Renal cortex interstitium (tissue), 11 donors: Measurements from ENCODE around the gene SLC38A9. TPM values are rescaled to one million over a fixed set of nuclear protein-coding genes. Genes with fewer than 3 reads are reported as not detected.

Experiments used
- DNase-seq, 11 donors: peaks; one replicate each; pipeline ENCODE4 v3.0.0-alpha.2; 2013; ENCODE audit warnings: low read depth in 9 of 11, low spot score in 4 of 11; ENCODE audit errors: extremely low read depth in 1 of 11
- polyA plus RNA-seq, 3 donors: library from polyadenylated mRNA; unstranded; fragments of 120-200 nt; gene quantifications; one replicate each; pipeline ENCODE4 v1.2.1, GENCODE V29; 2013; ENCODE audit not compliant: insufficient read length in 3 of 3

The SLC38A9 gene
- polyA plus RNA-seq, 3 donors: 28.3 to 39.2 (median 34.5) TPM

- DNase-seq: no peak
Observed at GRCh38 chr5:55674340-55674739, 37.8 kb downstream of the SLC38A9 start.

DNA sequence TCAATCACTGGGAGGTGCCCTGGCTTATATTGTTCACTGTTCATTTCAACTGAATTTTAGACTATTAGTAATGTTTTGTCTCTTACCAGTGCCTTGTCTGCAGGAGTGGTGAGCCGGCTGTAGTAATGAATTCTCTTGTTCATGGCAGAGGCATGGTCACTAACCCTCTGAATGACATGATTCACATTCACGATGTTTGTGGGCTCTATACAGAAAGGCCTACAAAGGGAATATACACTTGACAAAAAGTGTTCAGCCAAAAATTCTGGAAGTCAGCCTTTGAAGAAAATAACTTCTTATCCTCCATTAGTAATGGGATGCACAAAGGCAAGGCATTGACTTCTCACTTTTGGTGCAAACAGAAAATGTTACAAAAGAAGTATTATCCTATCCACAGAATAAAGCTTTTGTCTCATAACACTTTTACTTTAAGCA is 39.6 kb downstream of the SLC38A9 start:
- no peak for DNase-seq

DNA sequence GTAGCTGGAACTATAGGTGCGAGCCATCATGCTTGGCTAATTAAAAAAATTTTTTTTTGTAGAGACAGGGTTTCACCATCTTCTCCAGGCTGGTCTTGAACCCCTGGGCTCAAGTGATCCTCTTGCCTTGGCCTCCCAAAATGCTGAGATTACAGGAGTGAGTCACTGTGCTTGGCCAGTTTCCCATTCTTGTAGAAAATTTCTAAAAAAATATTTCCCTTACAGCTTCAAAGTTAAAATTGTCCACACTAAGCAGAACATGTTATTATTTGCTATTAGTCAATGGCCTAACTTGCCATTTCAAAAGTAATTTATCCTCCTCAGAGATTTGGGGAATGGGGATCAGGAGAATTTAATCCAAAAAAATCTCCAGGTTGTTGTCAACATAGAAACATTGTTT is 40.1 kb downstream of the SLC38A9 start:
- no peak for DNase-seq

DNA sequence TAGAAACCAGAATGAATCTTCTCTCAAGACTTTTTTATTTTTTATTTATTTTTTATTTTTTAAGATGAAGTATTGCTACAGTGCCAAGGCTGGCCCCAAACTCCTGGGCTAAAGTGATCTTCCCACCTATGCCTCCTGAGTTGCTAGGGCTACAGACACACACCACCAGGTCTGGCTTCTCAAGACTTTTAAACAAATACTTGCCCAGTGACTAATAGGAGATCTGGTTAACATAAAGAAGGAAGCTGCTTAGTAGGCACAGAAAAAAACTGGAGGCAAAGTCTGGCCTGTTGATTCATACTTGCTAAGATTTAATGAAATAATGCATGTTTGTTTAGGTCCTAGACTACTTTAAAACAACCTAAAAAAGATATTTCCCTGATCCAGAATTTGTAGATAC is 43.8 kb downstream of the SLC38A9 start:
- no peak for DNase-seq

DNA sequence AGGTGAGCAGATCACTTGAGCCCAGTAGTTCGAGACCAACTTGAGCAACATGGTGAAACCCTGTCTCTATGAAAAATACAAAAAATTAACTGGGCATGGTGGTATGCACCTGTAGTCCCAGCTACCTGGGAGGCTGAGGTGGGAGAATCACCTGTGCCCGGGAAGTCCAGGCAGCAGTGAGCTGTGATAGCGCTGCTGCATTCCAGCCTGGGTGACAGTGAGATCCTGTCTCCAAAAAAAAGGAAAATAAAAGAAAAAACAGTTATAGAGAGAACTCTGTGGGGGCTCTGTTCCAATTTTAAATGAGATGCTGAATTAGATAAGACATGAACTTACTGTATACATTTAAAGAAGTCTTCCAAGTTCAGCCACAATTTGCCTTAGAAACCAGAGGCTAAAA is 44.2 kb downstream of the SLC38A9 start:
- no peak for DNase-seq

DNA sequence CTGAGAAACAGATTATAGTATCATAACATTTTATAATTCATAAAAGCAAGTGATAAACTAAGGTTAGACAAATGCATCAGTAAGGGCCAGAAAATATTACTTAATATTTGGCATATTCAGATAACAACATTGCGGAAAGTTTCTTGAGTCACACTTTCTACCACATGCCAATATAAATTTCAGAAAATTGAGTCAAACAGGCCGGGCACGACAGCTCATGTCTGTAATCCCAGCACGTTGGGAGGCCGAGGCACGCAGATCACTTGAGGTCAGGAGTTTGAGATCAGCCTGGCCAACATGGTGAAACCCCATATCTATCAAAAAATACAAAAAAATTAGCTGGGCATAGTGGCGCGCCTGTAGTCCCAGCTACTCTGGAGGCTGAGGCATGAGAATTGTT is 47.1 kb downstream of the SLC38A9 start:
- no peak for DNase-seq

- no peak for DNase-seq
Observed at GRCh38 chr5:55657443-55657842, 54.7 kb downstream of the SLC38A9 start.

DNA sequence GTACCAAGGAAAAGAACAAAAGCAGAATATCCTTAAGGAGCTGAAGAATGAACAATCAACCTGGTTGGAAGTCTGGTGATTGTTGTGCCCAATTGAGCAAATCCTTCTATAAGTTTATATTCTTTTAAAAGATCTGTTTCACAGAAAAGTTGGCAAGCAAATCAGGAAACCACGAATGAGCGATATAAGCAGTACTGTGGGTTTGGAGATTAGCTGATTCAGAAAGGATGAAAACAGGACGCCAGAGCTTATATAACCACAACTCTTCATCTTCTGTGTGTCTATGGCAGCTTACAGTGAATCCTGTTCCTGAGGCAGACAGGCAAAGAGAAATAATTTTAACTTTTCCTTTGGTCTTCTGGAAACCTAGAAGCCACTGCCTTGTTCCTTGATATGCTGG is 61.7 kb downstream of the SLC38A9 start:
- DNase-seq: no peak

- no peak for DNase-seq
Observed at GRCh38 chr5:55649963-55650362, 62.2 kb downstream of the SLC38A9 start.

DNA sequence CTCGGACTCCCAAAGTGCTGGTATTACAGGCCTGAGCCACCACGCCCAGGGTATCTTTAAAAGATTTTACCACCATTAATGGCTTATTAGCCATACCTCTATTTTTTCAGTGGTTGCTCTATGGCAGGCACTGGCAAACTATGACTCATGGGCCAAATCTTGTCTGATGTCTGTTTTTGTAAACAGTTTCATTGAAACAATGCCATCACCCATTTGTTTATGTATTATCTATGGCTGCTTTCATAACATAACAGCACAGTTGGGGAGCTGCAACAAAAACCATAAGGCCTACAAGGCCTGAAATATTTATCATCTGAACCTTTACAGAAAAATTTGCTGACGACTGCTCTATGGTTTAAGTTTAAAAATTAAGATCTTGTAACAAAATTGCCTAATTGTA is 66.8 kb downstream of the SLC38A9 start:
- DNase-seq: no peak

DNA sequence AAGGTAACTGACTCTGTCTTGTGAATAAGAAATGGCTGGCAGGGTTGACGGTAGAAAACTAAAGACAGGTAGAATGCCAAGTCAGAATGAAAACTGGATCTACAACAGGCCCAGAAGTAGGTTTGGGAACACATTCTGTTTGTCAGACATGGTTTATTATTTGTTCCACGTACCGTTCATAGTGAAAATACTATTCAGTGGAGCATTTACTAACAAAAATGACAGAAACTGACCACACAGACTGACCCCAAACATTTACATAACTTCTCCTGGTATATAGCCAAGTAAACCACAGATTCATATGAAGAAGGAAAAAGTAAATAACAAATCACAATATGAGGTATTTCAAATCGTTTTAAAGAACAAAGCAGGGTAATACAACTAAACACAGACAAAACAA is 73.7 kb downstream of the SLC38A9 start:
- no peak for DNase-seq

GRCh38 chr5:55638051-55638450 is 74.1 kb downstream of the SLC38A9 start:
- no peak for DNase-seq

GRCh38 chr5:55636683-55637082 is 75.4 kb downstream of the SLC38A9 start:
- peak in 8 of 11 donors; percentile 19 to 53 (median 34) for DNase-seq

GRCh38 chr5:55636177-55636576 is 75.9 kb downstream of the SLC38A9 start:
- DNase-seq: peak in 10 of 11 donors; percentile 26 to 83 (median 64)

DNA sequence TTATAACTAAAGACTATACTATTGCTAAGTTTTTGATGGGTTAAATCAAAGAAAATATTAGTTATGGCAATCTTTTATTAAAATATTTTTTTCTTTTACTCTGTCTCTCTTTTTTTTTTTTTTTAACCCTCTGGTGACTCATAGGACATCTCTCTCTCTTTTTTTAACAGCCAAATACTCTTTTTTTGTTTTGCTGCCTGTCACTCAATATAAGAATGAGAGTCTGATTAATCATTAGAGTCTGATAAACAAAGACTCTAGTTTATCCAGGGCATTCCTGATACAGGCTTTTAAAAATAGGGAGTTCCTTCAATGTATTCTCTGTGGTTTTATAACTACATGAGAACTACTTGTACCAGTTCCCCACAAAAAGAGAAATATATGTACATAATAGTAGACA is 77.3 kb downstream of the SLC38A9 start:
- DNase-seq: no peak

GRCh38 chr5:55634209-55634805 is 77.8 kb downstream of the SLC38A9 start:
- DNase-seq: peak in 5 of 11 donors; percentile 26 to 68 (median 44)

DNA sequence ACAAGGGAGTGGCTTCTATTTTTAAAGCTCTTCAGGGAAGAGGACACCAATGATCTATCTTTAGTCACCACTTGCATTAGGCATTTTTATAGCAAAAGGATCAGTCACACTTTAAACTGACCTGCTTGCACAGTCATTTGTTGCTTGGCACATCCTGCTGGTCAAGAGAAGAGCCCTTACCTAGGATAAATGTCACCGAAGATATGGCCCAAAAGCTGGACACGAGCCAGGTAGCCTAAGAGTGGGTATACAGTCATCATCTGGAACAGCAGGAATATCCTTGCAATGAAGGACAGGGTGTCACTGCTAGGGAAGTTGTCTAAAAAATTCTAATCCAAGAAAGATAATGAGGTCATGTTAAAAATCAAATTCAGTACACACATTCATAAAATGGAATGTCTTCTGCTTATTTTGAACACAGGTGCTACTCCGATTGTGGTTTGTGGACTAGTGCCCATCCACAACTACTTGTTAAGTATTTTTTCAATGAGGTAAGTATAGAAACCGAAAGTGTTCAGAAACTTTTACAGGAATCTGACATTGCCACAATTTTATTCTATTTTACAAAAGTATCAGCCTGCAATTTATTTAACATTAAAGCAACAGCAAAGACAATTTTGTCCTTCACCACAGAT is 78.4 kb downstream of the SLC38A9 start:
- DNase-seq: no peak

DNA sequence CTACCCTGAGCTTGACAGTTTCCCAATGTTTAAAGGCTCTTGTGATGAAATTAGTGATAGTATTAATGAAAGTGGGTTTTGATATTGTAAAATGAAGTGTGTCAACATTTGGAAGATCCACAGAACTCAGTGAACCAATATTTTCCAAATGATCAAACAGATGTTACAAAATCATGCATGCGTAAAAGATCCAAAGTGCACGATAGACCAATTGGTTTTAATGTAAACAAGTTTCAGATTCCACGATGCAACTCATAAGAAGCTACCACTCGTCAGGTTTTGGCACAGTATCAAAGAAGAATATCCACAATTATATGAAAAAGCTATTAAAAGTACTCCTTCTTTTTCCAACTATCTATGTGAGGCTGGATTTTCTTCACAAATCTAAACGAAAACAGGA is 82.3 kb downstream of the SLC38A9 start:
- no peak for DNase-seq

- no peak for DNase-seq
Observed at GRCh38 chr5:55626790-55627189, 85.3 kb downstream of the SLC38A9 start.

GRCh38 chr5:55625913-55626312 is 86.2 kb downstream of the SLC38A9 start:
- DNase-seq: no peak

DNA sequence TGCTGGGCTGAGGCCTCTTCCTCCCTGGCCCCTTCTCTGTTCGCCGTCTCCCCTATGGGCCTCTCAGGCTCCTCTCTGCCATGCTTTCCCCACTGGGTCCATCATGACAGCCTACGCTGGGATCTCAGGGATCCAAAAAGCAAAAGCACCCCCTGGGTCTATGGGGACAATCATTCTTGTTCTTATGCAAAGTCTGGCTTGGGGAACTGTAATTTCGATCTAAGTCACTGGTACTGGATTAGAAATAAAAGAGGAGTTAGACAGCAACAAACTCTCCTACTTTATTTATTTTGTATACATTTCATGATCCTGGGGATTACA is 86.6 kb downstream of the SLC38A9 start:
- no peak for DNase-seq
